Measurements from ENCODE around the gene SUSD4. TPM values are rescaled to one million over a fixed set of nuclear protein-coding genes. Genes with fewer than 3 reads are reported as not detected.
"Not testable (repeated sequence)": the region's sequence is repeated elsewhere in the genome, so short reads cannot be mapped to it uniquely, and the experiment has no call there.

The SUSD4 gene
- total RNA-seq, 1 donor from 2014 or later: 26.3 TPM

- no peak for TF ChIP-seq CTCF (IDR thresholded peaks at IDR 0.05)
- TF ChIP-seq POLR2AphosphoS5 (IDR thresholded peaks at IDR 0.05; ENCODE audit: insufficient read depth in 1 of 2, low read depth in 1 of 2): no peak
- no peak for TF ChIP-seq POLR2A (IDR thresholded peaks at IDR 0.05)
- H3K27ac ChIP-seq: no peak overlapping the region
- H3K4me3 ChIP-seq: no peak overlapping the region
- intact Hi-C loops (cut with DNase I): no loop called here
- no peaks in the 10 kb centered on the region for H3K9me3 ChIP-seq
- H3K4me1 ChIP-seq: no peaks in the 10 kb centered on the region
- DNase-seq (ENCODE audit: extremely low spot score in 2 of 2): no peak
- H3K36me3 ChIP-seq: no peaks in the 10 kb centered on the region
- H3K27me3 ChIP-seq: no peaks in the 10 kb centered on the region
Measured at GRCh38 chr1:223289621-223290020, 74.4 kb downstream of the SUSD4 start.

- no peaks in the 10 kb centered on the region for H3K9me3 ChIP-seq
- H3K4me1 ChIP-seq: no peaks in the 10 kb centered on the region
- TF ChIP-seq CTCF (IDR thresholded peaks at IDR 0.05) (no peak), POLR2A (IDR thresholded peaks at IDR 0.05) (no peak), POLR2AphosphoS5 (IDR thresholded peaks at IDR 0.05; ENCODE audit: insufficient read depth in 1 of 2, low read depth in 1 of 2) (no peak)
- H3K36me3 ChIP-seq: no peaks in the 10 kb centered on the region
- H3K4me3 ChIP-seq: no peak overlapping the region
- H3K27me3 ChIP-seq: no peaks in the 10 kb centered on the region
- DNase-seq (ENCODE audit: extremely low spot score in 2 of 2): no peak
- no peak overlapping the region for H3K27ac ChIP-seq
- intact Hi-C loops (cut with DNase I): no loop called here
Measured at GRCh38 chr1:223288826-223289225, 75.2 kb downstream of the SUSD4 start.

GRCh38 chr1:223285452-223285851 is 78.5 kb downstream of the SUSD4 start:
- DNase-seq (ENCODE audit: extremely low spot score in 2 of 2): no peak
- H3K27me3 ChIP-seq: no peaks in the 10 kb centered on the region
- TF ChIP-seq POLR2A (IDR thresholded peaks at IDR 0.05) (no peak), CTCF (IDR thresholded peaks at IDR 0.05) (no peak), POLR2AphosphoS5 (IDR thresholded peaks at IDR 0.05; ENCODE audit: insufficient read depth in 1 of 2, low read depth in 1 of 2) (no peak)
- intact Hi-C loops (cut with DNase I): no loop called here
- no peaks in the 10 kb centered on the region for H3K36me3 ChIP-seq
- no peak overlapping the region for H3K27ac ChIP-seq
- H3K4me1 ChIP-seq: no peaks in the 10 kb centered on the region
- no peaks in the 10 kb centered on the region for H3K9me3 ChIP-seq
- H3K4me3 ChIP-seq: no peak overlapping the region

GRCh38 chr1:223283697-223284096 is 80.3 kb downstream of the SUSD4 start:
- intact Hi-C loops (cut with DNase I); H3K9me3 ChIP-seq; H3K27me3 ChIP-seq; H3K4me1 ChIP-seq; DNase-seq (ENCODE audit: extremely low spot score in 2 of 2); H3K4me3 ChIP-seq; H3K36me3 ChIP-seq; H3K27ac ChIP-seq: not testable (repeated sequence)

GRCh38 chr1:223278311-223278710 is 85.7 kb downstream of the SUSD4 start:
- intact Hi-C loops (cut with DNase I): not testable (repeated sequence)

GRCh38 chr1:223276029-223276428 is 87.9 kb downstream of the SUSD4 start:
- H3K36me3 ChIP-seq: no peaks in the 10 kb centered on the region
- TF ChIP-seq POLR2AphosphoS5 (IDR thresholded peaks at IDR 0.05; ENCODE audit: insufficient read depth in 1 of 2, low read depth in 1 of 2) (no peak), CTCF (IDR thresholded peaks at IDR 0.05) (no peak), POLR2A (IDR thresholded peaks at IDR 0.05) (no peak)
- no peaks in the 10 kb centered on the region for H3K9me3 ChIP-seq
- no peak for DNase-seq (ENCODE audit: extremely low spot score in 2 of 2)
- H3K27ac ChIP-seq: no peak overlapping the region
- intact Hi-C loops (cut with DNase I): no loop called here
- no peaks in the 10 kb centered on the region for H3K27me3 ChIP-seq
- no peaks in the 10 kb centered on the region for H3K4me1 ChIP-seq
- H3K4me3 ChIP-seq: no peak overlapping the region

More at GRCh38 chr1:223278311-223278710, 85.7 kb downstream of the SUSD4 start:
- not testable (repeated sequence) for H3K9me3 ChIP-seq; H3K36me3 ChIP-seq; H3K27ac ChIP-seq; DNase-seq (ENCODE audit: extremely low spot score in 2 of 2); H3K4me3 ChIP-seq; H3K4me1 ChIP-seq; H3K27me3 ChIP-seq
